Stimulated activated CD8-positive, alpha-beta memory T cell treated with anti-CD3 and anti-CD28 coated beads, Interleukin-12 subunit alpha, Interleukin-12 subunit beta, amount 100 ng/mL, for 4 hours (primary cell): ENCODE data around the gene MMRN1.
"Not testable (repeated sequence)": the region's sequence is repeated elsewhere in the genome, so short reads cannot be mapped to it uniquely, and the experiment has no call there.

Experiments
- DNase-seq: peaks from one replicate; pipeline ENCODE4 v3.0.0-alpha.2; 2020; ENCODE audit warnings: low read depth

Gene MMRN1

GRCh38 chr4:89894649-89895550 lies at the start of gene MMRN1:
Gene MMRN1 (plus strand): TSS chr4:89894854. CDS start chr4:89894972, 118 bp downstream.
- no peak for DNase-seq

GRCh38 chr4:89847571-89848325 lies 46.9 kb upstream of the MMRN1 start:
- no peak for DNase-seq

GRCh38 chr4:89855236-89855635 lies 39.4 kb upstream of the MMRN1 start:
- DNase-seq: no peak

- DNase-seq: no peak
Measured at GRCh38 chr4:89860971-89861370, 33.7 kb upstream of the MMRN1 start.

GRCh38 chr4:89863533-89863932 lies 31.1 kb upstream of the MMRN1 start:
- DNase-seq: no peak

GRCh38 chr4:89868276-89868675 lies 26.4 kb upstream of the MMRN1 start:
- DNase-seq: no peak

GRCh38 chr4:89868999-89869589 lies 25.6 kb upstream of the MMRN1 start:
- DNase-seq: no peak

GRCh38 chr4:89871211-89871610 lies 23.4 kb upstream of the MMRN1 start:
- DNase-seq: no peak

- DNase-seq: no peak
Measured at GRCh38 chr4:89876548-89876947, 18.1 kb upstream of the MMRN1 start.

GRCh38 chr4:89878611-89879010 lies 16.0 kb upstream of the MMRN1 start:
- DNase-seq: no peak

GRCh38 chr4:89879215-89879614 lies 15.4 kb upstream of the MMRN1 start:
- no peak for DNase-seq

- no peak for DNase-seq
Measured at GRCh38 chr4:89889289-89889688, 5.4 kb upstream of the MMRN1 start.

GRCh38 chr4:89897867-89898266 lies 3.2 kb downstream of the MMRN1 start:
- no peak for DNase-seq

- DNase-seq: no peak
Measured at GRCh38 chr4:89898304-89898716, 3.7 kb downstream of the MMRN1 start.

- DNase-seq: no peak
Measured at GRCh38 chr4:89899152-89899551, 4.5 kb downstream of the MMRN1 start.

GRCh38 chr4:89899854-89900253 lies 5.2 kb downstream of the MMRN1 start:
- DNase-seq: no peak

- DNase-seq: not testable (repeated sequence)
Measured at GRCh38 chr4:89901808-89902431, 7.3 kb downstream of the MMRN1 start.

GRCh38 chr4:89904524-89904923 lies 9.9 kb downstream of the MMRN1 start:
- DNase-seq: no peak

- DNase-seq: no peak
Measured at GRCh38 chr4:89906316-89906715, 11.7 kb downstream of the MMRN1 start.

GRCh38 chr4:89906777-89907521 lies 12.3 kb downstream of the MMRN1 start:
- DNase-seq: no peak

GRCh38 chr4:89909889-89910288 lies 15.2 kb downstream of the MMRN1 start:
- no peak for DNase-seq

GRCh38 chr4:89913623-89914022 lies 19.0 kb downstream of the MMRN1 start:
- DNase-seq: no peak
